CD4-positive, alpha-beta T cell treated with Interleukin-21 for 1 hour (primary cell): ENCODE results near the gene CRP.
"Not testable (repeated sequence)": the region's sequence is repeated elsewhere in the genome, so short reads cannot be mapped to it uniquely, and the experiment has no call there.

Source experiments
- DNase-seq: peaks from one replicate; pipeline ENCODE4 v3.0.0-alpha.2; 2020

Gene CRP

GRCh38 chr1:159699246-159699645 lies 15.1 kb downstream of the CRP start:
- DNase-seq = no peak

GRCh38 chr1:159687511-159687910 lies 26.9 kb downstream of the CRP start:
- no peak for DNase-seq

GRCh38 chr1:159686599-159687299 lies 27.6 kb downstream of the CRP start:
- DNase-seq = no peak

GRCh38 chr1:159678939-159679338 lies 35.5 kb downstream of the CRP start:
- DNase-seq = no peak

GRCh38 chr1:159675046-159675445 lies 39.3 kb downstream of the CRP start:
- DNase-seq = no peak

GRCh38 chr1:159672390-159672789 lies 42.0 kb downstream of the CRP start:
- DNase-seq = not testable (repeated sequence)

GRCh38 chr1:159669338-159669737 lies 45.1 kb downstream of the CRP start:
- DNase-seq = no peak

GRCh38 chr1:159668739-159669138 lies 45.6 kb downstream of the CRP start:
- DNase-seq = no peak

- DNase-seq = no peak
Observed at GRCh38 chr1:159664247-159664646, 50.1 kb downstream of the CRP start.

GRCh38 chr1:159663552-159663951 lies 50.8 kb downstream of the CRP start:
- no peak for DNase-seq
